Measurements from ENCODE around the gene VAC14.

DNA sequence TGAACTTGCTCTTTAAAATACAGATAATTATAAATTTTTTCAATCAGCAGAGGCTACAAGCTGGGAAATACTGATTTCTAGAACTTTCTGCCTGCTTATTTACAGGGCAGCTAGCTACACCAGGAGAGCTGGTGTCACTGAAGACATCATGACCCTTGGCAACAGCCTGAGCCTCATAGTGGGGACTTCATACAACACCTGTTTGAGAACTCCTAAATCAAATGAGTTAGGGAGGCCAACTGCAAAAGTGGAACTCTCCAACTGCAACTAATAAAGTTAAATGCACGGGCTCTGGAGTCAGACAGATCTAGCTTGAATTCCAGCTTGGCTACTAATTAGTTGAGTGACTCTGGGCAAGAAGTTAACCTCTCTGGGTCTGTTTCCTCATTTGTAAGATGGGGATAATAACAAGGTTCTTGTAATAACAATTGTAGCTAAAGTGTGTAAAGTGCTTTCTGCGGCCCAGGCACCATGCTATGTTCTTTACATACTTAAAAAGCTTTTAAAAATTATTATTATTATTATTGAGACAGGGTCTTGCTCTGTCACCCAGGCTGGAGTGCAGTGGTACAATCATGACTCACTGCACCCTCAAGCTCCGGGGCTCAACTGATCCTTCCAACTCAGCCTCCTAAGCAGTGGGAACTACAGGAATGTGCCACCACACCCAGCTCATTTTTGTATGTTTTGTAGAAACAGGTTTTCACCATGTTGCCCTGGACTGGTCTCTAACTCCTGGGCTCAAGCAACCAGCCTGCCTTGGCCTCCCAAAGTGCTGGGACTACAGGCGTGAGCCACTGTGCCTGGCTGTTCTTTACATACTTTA lies 33.4 kb downstream of the VAC14 start:
- TF ChIP-seq POLR2AphosphoS5 (IDR thresholded peaks at IDR 0.05; ENCODE audit: borderline replicate concordance, low read depth, low read length) (no peak), EZH2 (IDR thresholded peaks at IDR 0.05) (no peak), FOXP2 (optimal IDR thresholded peaks at IDR 0.05; ENCODE audit: control extremely low read depth, extremely low read length, insufficient read depth) (no peak)
